GM12864 (cell line): ENCODE data around the gene ULK4.

Source experiments
- DNase-seq: peaks from one replicate; pipeline ENCODE4 v3.0.0-alpha.2; 2011; ENCODE audit warnings: low read depth
- H3K4me3 ChIP-seq: 2 replicates; pipeline ENCODE4 v1.5.1; 2011; ENCODE audit warnings: mild to moderate bottlenecking, low read depth, low read length, control low read depth
- CTCF ChIP-seq: IDR thresholded peaks from 2 replicates; pipeline ENCODE4 v1.5.1; 2011; ENCODE audit warnings: low read depth, mild to moderate bottlenecking, moderate library complexity, low read length, control low read depth, inconsistent platforms; ENCODE audit errors: missing control alignments

ULK4 gene

GRCh38 chr3:41485484-41485883 is 476.4 kb downstream of the ULK4 start:
- no peak for TF ChIP-seq CTCF

GRCh38 chr3:41482134-41482533 is 479.8 kb downstream of the ULK4 start:
- DNase-seq = no peak
- no peak for TF ChIP-seq CTCF
- H3K4me3 ChIP-seq = no peak overlapping the region

More at GRCh38 chr3:41485484-41485883, 476.4 kb downstream of the ULK4 start:
- H3K4me3 ChIP-seq = no peak overlapping the region
- DNase-seq = no peak

GRCh38 chr3:41478278-41478677 is 483.6 kb downstream of the ULK4 start:
- H3K4me3 ChIP-seq = no peak overlapping the region
- no peak for DNase-seq
- no peak for TF ChIP-seq CTCF

GRCh38 chr3:41477399-41478014 is 484.4 kb downstream of the ULK4 start:
- H3K4me3 ChIP-seq = no peak overlapping the region
- DNase-seq = no peak
- TF ChIP-seq CTCF = no peak

- DNase-seq = no peak
- TF ChIP-seq CTCF = no peak
- H3K4me3 ChIP-seq = no peak overlapping the region
These were observed 492.8 kb downstream of the ULK4 start for GRCh38 chr3:41469083-41469482.

GRCh38 chr3:41467481-41467880 is 494.4 kb downstream of the ULK4 start:
- TF ChIP-seq CTCF = no peak
- no peak overlapping the region for H3K4me3 ChIP-seq
- no peak for DNase-seq

- no peak for TF ChIP-seq CTCF
- no peak overlapping the region for H3K4me3 ChIP-seq
- no peak for DNase-seq
These were observed 497.0 kb downstream of the ULK4 start for GRCh38 chr3:41464858-41465257.
